Measurements from ENCODE around the gene ABCC8.

ABCC8 gene

DNA sequence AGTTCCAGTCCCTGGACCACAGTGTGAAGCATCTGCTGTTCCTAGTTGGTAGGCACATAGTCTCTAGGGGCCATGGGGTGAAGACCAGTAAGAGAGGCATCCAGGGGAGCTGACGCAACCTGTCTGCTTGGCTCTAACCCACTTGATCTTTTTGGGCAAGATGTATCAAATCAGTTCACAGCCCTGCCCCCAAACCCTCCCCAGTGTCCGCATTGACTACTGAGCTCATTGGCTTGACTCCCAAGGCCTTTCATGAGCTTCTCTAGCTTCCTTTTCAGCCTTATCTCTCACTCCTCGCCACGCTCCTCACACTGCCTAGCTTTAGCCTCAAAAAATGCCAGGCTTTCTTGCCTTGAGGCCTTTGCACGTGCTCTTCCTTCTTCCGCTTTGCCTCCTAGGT, 29.7 kb upstream of the ABCC8 start:
- Histone ChIP-seq H2BK12ac (ENCODE audit: low read length in 2 of 2) (no peak overlapping the region), H3K4ac (ENCODE audit: low read depth in 1 of 2, low read length in 2 of 2) (no peak overlapping the region), H4K8ac (ENCODE audit: low read length) (no peak overlapping the region), H2BK120ac (ENCODE audit: low read depth, low read length) (no peak overlapping the region), H3K4me1 (ENCODE audit: control insufficient read depth, insufficient read depth, low read depth, low read length) (peaks cover 7% of the 10 kb centered on the region), H2BK5ac (ENCODE audit: low read depth, low read length, poor library complexity, severe bottlenecking) (no peak overlapping the region), H3K79me1 (replicated peaks; ENCODE audit: low read length, poor library complexity, severe bottlenecking) (no peaks in the 10 kb centered on the region), H4K91ac (ENCODE audit: low read length) (no peak overlapping the region), H2AFZ (ENCODE audit: low read depth, low read length) (no peak overlapping the region), H3K27ac (ENCODE audit: low read length, poor library complexity, severe bottlenecking) (no peak overlapping the region), H3K9me3 (ENCODE audit: control insufficient read depth, low read length) (no peaks in the 10 kb centered on the region), H3K14ac (ENCODE audit: low read length in 2 of 2) (no peak overlapping the region), H3K9ac (ENCODE audit: low read length) (no peak overlapping the region), H2AK5ac (ENCODE audit: low read length, severe bottlenecking) (no peak overlapping the region), H2BK15ac (ENCODE audit: low read depth, poor library complexity, severe bottlenecking) (no peak overlapping the region), H3K27me3 (ENCODE audit: control insufficient read depth in 1 of 2, insufficient read depth in 1 of 2, low read length in 2 of 2) (peaks cover 10 to 54% of the 10 kb centered on the region in 2 experiments), H3K36me3 (ENCODE audit: control insufficient read depth in 1 of 2, insufficient read depth in 2 of 2, low read depth in 1 of 2, low read length in 2 of 2) (no peaks in the 10 kb centered on the region), H3K18ac (ENCODE audit: low read depth in 1 of 2, low read length in 2 of 2) (no peak overlapping the region), H3K4me2 (ENCODE audit: low read length, poor library complexity, severe bottlenecking) (no peak overlapping the region), H3K23ac (ENCODE audit: low read length in 2 of 2) (no peak overlapping the region), H3K4me3 (ENCODE audit: insufficient read depth in 1 of 2, low read depth in 1 of 2, low read length in 2 of 2) (no peak overlapping the region)
- 85% methylated on average over 6 of the region's 6 CpGs for WGBS
- DNase-seq: no peak

DNA sequence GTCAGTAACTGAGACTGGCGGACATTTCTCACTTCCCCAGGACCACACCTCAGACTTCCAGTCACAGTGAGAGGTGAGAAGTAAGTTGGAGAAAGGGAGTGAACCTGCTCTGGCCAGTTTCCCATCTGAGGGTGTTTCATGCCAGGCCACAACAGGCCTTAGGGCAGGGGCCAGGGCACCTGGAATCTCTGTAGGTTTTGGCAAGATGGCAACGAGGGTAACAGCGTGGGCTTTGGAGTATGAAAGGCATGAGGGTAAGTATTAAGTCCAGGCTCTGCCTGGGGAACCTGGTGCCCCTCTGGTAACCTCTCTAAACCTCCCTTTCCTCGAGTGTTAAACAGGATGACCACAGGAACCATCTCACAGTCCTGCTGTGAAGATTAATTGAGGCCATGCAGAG, 28.5 kb upstream of the ABCC8 start:
- Histone ChIP-seq H3K4ac (ENCODE audit: low read depth in 1 of 2, low read length in 2 of 2) (no peak overlapping the region), H3K23ac (ENCODE audit: low read length in 2 of 2) (no peak overlapping the region), H2BK12ac (ENCODE audit: low read length in 2 of 2) (no peak overlapping the region), H4K91ac (ENCODE audit: low read length) (no peak overlapping the region), H2AK5ac (ENCODE audit: low read length, severe bottlenecking) (no peak overlapping the region), H3K9ac (ENCODE audit: low read length) (no peak overlapping the region), H3K14ac (ENCODE audit: low read length in 2 of 2) (no peak overlapping the region), H3K36me3 (ENCODE audit: control insufficient read depth in 1 of 2, insufficient read depth in 2 of 2, low read depth in 1 of 2, low read length in 2 of 2) (no peaks in the 10 kb centered on the region), H3K18ac (ENCODE audit: low read depth in 1 of 2, low read length in 2 of 2) (no peak overlapping the region), H2BK120ac (ENCODE audit: low read depth, low read length) (no peak overlapping the region), H2BK15ac (ENCODE audit: low read depth, poor library complexity, severe bottlenecking) (no peak overlapping the region), H2BK5ac (ENCODE audit: low read depth, low read length, poor library complexity, severe bottlenecking) (no peak overlapping the region), H2AFZ (ENCODE audit: low read depth, low read length) (no peak overlapping the region), H3K79me1 (replicated peaks; ENCODE audit: low read length, poor library complexity, severe bottlenecking) (no peaks in the 10 kb centered on the region), H4K8ac (ENCODE audit: low read length) (no peak overlapping the region), H3K4me1 (ENCODE audit: control insufficient read depth, insufficient read depth, low read depth, low read length) (peaks cover 7% of the 10 kb centered on the region), H3K27ac (ENCODE audit: low read length, poor library complexity, severe bottlenecking) (no peak overlapping the region), H3K4me2 (ENCODE audit: low read length, poor library complexity, severe bottlenecking) (no peak overlapping the region), H3K27me3 (ENCODE audit: control insufficient read depth in 1 of 2, insufficient read depth in 1 of 2, low read length in 2 of 2) (peaks cover 10 to 54% of the 10 kb centered on the region in 2 experiments), H3K9me3 (ENCODE audit: control insufficient read depth, low read length) (no peaks in the 10 kb centered on the region), H3K4me3 (ENCODE audit: insufficient read depth in 1 of 2, low read depth in 1 of 2, low read length in 2 of 2) (no peak overlapping the region)
- no peak for DNase-seq
- WGBS: 69% methylated on average over 3 of the region's 4 CpGs

DNA sequence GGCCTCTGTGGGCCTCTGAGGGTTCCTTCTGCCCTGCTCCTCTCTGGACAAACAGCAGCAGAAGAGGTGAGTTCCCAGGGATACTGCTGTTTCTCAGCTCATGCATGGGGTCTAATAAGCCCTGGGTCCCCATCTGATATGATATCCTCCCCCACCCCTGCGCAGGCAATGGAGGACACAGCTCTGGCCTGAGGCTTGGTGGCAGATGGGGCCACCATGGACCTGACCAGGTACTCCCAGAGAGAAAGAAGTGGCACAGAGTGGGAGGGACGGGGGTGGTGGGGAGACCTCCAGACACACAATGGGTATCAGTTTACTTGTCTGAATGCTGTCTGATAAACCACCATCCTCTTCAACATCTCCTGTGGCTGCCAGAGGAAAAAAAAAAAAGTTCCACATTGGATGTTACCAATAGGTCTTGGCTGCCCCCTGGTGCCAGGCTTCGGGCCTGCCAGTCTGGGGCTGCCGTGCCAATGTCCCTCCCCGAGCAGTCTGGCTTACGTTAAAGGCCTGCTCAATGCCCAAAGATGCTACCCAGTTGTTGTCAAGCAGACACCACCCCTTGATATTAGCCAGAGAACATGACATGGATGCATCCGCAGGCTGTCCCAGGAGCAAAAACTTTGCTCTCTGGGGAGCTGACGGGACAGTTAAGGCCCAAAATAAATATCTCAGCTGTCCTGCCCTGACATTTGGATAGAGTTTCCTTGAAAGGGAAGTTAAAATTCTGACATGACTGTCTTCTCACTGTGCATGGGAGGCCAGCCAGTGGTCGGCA, 27.9 kb upstream of the ABCC8 start:
- no peak overlapping the region for H3K4me3 ChIP-seq (ENCODE audit: insufficient read depth in 1 of 2, low read depth in 1 of 2, low read length in 2 of 2)
- no peaks in the 10 kb centered on the region for H3K9me3 ChIP-seq (ENCODE audit: control insufficient read depth, low read length)
- H4K91ac ChIP-seq (ENCODE audit: low read length): no peak overlapping the region
- H3K36me3 ChIP-seq (ENCODE audit: control insufficient read depth in 1 of 2, insufficient read depth in 2 of 2, low read depth in 1 of 2, low read length in 2 of 2): no peaks in the 10 kb centered on the region
- H2BK15ac ChIP-seq (ENCODE audit: low read depth, poor library complexity, severe bottlenecking): no peak overlapping the region
- no peak overlapping the region for H3K27ac ChIP-seq (ENCODE audit: low read length, poor library complexity, severe bottlenecking)
- H2AFZ ChIP-seq (ENCODE audit: low read depth, low read length): no peak overlapping the region
- H2BK120ac ChIP-seq (ENCODE audit: low read depth, low read length): no peak overlapping the region
- no peak overlapping the region for H3K14ac ChIP-seq (ENCODE audit: low read length in 2 of 2)
- peaks cover 14 to 55% of the 10 kb centered on the region in 2 experiments for H3K27me3 ChIP-seq (ENCODE audit: control insufficient read depth in 1 of 2, insufficient read depth in 1 of 2, low read length in 2 of 2)
- no peak overlapping the region for H2BK5ac ChIP-seq (ENCODE audit: low read depth, low read length, poor library complexity, severe bottlenecking)
- H3K4ac ChIP-seq (ENCODE audit: low read depth in 1 of 2, low read length in 2 of 2): no peak overlapping the region
- H3K23ac ChIP-seq (ENCODE audit: low read length in 2 of 2): no peak overlapping the region
- H3K4me2 ChIP-seq (ENCODE audit: low read length, poor library complexity, severe bottlenecking): no peak overlapping the region
- WGBS: 39% methylated on average over 8 of the region's 9 CpGs
- peaks cover 7% of the 10 kb centered on the region for H3K4me1 ChIP-seq (ENCODE audit: control insufficient read depth, insufficient read depth, low read depth, low read length)
- H3K9ac ChIP-seq (ENCODE audit: low read length): no peak overlapping the region
- H4K8ac ChIP-seq (ENCODE audit: low read length): no peak overlapping the region
- H2AK5ac ChIP-seq (ENCODE audit: low read length, severe bottlenecking): no peak overlapping the region
- no peaks in the 10 kb centered on the region for H3K79me1 ChIP-seq (replicated peaks; ENCODE audit: low read length, poor library complexity, severe bottlenecking)
- no peak overlapping the region for H2BK12ac ChIP-seq (ENCODE audit: low read length in 2 of 2)
- peak; percentile 64 for DNase-seq
- no peak overlapping the region for H3K18ac ChIP-seq (ENCODE audit: low read depth in 1 of 2, low read length in 2 of 2)

- Histone ChIP-seq H2AFZ (ENCODE audit: low read depth, low read length) (no peak overlapping the region), H3K9ac (ENCODE audit: low read length) (no peak overlapping the region), H3K4ac (ENCODE audit: low read depth in 1 of 2, low read length in 2 of 2) (no peak overlapping the region), H2AK5ac (ENCODE audit: low read length, severe bottlenecking) (no peak overlapping the region), H3K27me3 (ENCODE audit: control insufficient read depth in 1 of 2, insufficient read depth in 1 of 2, low read length in 2 of 2) (peaks cover 30 to 65% of the 10 kb centered on the region in 2 experiments), H3K79me1 (replicated peaks; ENCODE audit: low read length, poor library complexity, severe bottlenecking) (no peaks in the 10 kb centered on the region), H3K23ac (ENCODE audit: low read length in 2 of 2) (no peak overlapping the region), H3K9me3 (ENCODE audit: control insufficient read depth, low read length) (no peaks in the 10 kb centered on the region), H3K14ac (ENCODE audit: low read length in 2 of 2) (no peak overlapping the region), H3K36me3 (ENCODE audit: control insufficient read depth in 1 of 2, insufficient read depth in 2 of 2, low read depth in 1 of 2, low read length in 2 of 2) (no peaks in the 10 kb centered on the region), H3K27ac (ENCODE audit: low read length, poor library complexity, severe bottlenecking) (no peak overlapping the region), H4K91ac (ENCODE audit: low read length) (no peak overlapping the region), H2BK120ac (ENCODE audit: low read depth, low read length) (no peak overlapping the region), H3K4me2 (ENCODE audit: low read length, poor library complexity, severe bottlenecking) (no peak overlapping the region), H3K4me3 (ENCODE audit: insufficient read depth in 1 of 2, low read depth in 1 of 2, low read length in 2 of 2) (no peak overlapping the region), H4K8ac (ENCODE audit: low read length) (no peak overlapping the region), H2BK12ac (ENCODE audit: low read length in 2 of 2) (no peak overlapping the region), H2BK15ac (ENCODE audit: low read depth, poor library complexity, severe bottlenecking) (no peak overlapping the region), H3K18ac (ENCODE audit: low read depth in 1 of 2, low read length in 2 of 2) (no peak overlapping the region), H3K4me1 (ENCODE audit: control insufficient read depth, insufficient read depth, low read depth, low read length) (no peaks in the 10 kb centered on the region), H2BK5ac (ENCODE audit: low read depth, low read length, poor library complexity, severe bottlenecking) (no peak overlapping the region)
- 85% methylated on average over 4 of the region's 4 CpGs for WGBS
- DNase-seq: no peak
Measured at GRCh38 chr11:17502630-17503029, 26.0 kb upstream of the ABCC8 start.
